Activated gamma-delta T cell treated with Interleukin-2 at 50 U/mL for 16 hours (primary cell): ENCODE measurements around the gene CERS5.

Experiments used
- DNase-seq: peaks from one replicate; pipeline ENCODE4 v3.0.0-alpha.2; 2020

Gene CERS5

GRCh38 chr12:50167049-50167828, at the start of gene CERS5:
Gene CERS5, minus strand, starts transcription at chr12:50167369. Its CDS starts 72 bp downstream, at chr12:50167297.
- peak; percentile 96 for DNase-seq

GRCh38 chr12:50215033-50215432, 47.9 kb upstream of the CERS5 start:
- DNase-seq = no peak

DNA sequence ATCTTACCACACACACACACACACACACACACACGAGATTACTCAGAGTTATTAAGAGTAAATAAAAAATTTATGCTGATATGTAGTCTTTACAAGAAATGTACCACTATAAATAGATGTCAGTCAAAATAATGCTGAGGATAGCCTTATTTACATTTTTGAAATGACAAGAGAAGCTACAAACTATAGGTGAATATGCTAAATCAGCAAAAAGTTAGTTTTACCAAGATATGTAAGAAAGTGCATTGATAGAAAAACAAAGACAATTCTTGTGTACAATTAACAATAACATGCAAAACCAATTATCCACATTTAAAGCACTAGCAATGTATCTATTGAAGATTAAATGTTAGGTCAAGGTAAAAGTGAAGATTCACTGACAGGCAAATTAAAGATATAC, 46.8 kb upstream of the CERS5 start:
- DNase-seq = no peak

- DNase-seq = no peak
These were observed 46.3 kb upstream of the CERS5 start for GRCh38 chr12:50213439-50213838.

- no peak for DNase-seq
These were observed 44.9 kb upstream of the CERS5 start for GRCh38 chr12:50212071-50212467.

- DNase-seq = no peak
These were observed 44.4 kb upstream of the CERS5 start for GRCh38 chr12:50211392-50212070.

GRCh38 chr12:50207424-50207823, 40.3 kb upstream of the CERS5 start:
- DNase-seq = no peak

DNA sequence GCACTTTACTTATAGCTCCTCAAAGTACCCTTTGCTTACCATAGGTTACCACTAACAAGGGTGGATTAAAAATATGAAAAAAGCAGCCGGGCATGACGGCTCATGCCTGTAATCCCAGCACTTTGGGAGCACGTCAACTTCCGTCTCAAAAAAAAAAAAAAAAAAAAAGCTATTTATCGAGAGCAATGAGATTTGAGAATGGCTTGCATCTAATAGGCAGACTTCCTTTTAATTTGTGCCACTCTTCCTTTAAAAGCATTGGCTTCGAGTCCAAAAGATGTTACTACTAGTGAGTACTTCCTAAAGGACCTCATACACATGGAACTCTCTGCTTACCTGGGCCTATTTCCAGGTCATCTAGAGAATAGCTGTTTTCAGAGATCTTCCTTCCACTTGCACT, 38.5 kb upstream of the CERS5 start:
- no peak for DNase-seq

- DNase-seq = no peak
These were observed 36.5 kb upstream of the CERS5 start for GRCh38 chr12:50203691-50204090.

- DNase-seq = no peak
These were observed 34.9 kb upstream of the CERS5 start for GRCh38 chr12:50201987-50202521.

DNA sequence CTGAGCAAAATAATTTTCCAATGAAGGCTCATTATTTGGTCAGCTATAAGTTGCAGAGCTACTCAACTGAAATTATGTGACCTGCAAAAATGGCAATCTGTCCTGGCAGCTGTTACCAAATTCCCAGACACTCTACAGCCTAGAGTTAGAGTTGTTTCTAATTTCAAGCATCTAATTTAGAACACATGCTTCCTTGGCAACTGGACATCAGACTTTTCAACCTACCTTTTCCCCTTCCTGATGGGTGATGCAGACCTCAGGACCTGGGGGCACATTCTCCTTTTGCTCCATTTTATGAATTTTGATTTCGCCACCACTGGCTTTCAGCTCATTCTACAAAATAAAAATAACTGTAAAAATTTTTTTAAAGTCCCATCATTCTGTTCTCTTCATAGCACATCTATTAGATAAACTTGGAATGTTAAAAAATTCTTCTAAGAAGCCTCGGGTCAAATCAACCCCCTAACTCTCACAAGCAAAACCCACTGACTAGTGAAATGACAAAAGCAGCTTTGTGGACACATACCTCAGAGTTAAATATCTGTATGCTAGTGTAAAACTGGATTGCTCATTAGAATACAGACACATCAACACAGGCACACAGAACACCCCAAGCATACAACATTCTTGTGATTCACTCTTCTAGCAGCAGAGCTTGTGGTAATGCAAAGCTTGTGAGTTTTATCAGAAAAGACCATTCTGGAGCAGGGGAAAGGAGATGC, 33.5 kb upstream of the CERS5 start:
- no peak for DNase-seq

- no peak for DNase-seq
These were observed 31.7 kb upstream of the CERS5 start for GRCh38 chr12:50198829-50199228.

- DNase-seq = no peak
These were observed 30.1 kb upstream of the CERS5 start for GRCh38 chr12:50197297-50197727.

DNA sequence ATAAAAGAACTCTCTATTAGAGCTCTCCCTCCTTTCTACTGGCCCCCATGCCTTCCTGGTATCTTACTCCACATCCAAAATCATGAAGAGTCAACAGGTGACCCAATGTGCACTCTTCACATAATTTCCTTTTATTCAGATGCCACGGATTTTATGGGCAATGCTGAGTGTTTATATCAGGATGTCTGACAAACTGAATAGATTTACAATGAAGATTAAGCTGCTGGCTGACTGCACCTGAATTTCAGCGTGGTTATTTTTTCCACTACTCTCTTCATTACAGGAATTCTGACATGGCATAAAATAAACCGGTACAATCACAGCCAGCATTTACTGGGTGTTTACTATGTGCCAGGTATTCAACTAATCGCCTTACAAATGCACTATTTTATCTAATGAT, 29.4 kb upstream of the CERS5 start:
- no peak for DNase-seq

- DNase-seq = no peak
These were observed 28.7 kb upstream of the CERS5 start for GRCh38 chr12:50195832-50196231.

DNA sequence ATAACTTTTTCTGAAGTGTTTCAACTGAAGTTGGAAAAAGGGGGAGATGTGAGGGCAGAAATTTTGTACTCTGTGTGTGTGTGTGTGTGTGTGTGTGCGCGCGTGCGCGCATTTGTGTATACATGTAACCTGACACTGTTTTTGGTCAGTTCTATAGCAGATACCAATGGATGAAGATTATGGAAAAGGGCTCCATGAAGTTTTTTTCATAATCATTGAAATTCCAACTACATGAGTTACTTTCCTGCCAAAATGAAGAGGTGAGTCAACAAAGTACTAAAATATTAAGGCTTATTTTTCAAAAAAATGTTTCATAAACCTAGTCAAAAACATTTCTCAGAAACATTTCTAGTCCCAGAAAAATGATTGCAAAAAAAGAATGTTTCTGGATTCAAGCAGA, 25.7 kb upstream of the CERS5 start:
- no peak for DNase-seq

DNA sequence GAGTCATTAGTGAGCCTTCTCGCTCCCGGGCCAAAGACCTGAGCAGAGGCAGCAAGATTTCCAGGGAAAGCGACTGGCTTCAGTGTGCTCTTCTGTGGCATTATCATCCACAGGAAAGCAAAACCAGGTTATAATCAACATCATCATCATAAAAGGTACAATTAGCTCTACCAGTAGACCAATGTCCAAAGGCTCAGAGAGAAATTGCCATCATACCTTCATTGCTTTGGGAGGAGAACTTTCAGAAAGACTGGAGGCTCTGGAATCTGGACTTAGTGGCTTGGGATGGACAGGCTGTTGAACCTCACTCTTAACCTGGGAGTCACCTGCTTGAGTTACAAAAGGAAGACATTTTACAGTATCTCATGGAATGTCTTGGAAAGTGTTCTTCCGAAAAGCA, 25.1 kb upstream of the CERS5 start:
- no peak for DNase-seq

GRCh38 chr12:50190859-50191258, 23.7 kb upstream of the CERS5 start:
- DNase-seq = no peak

DNA sequence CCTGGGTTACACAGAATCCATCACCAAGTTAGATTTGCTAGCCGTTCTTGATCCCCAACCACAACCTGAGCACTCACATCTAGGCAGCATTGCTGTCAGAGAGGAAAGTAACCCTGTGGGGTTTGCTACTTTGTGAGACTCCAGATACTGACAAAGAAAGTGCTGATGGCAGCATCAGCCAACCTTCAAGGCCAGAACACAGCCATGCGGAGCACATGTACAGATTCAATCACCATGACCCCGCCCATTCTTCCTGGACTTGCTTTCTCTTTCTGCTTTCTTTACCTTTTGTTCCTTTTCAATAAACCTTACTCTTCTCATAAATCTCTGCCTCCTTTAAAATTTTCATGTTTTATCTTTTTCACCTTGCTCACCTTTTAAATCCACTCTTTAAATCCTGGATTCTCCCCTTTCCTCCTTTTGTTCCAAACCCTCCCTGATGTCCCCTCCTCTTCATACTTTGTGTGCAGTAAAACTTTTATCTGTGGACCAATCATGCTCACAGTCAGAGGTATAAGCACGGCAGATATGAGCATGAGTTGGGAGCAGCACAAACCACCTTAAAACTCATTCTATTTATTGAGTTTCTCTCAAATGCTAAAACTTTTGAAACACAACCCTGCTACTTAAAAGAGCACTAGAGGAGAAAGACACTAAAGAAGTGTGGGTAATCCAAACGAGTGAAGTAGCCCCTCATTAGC, 21.9 kb upstream of the CERS5 start:
- DNase-seq = no peak

GRCh38 chr12:50188241-50188781, 21.1 kb upstream of the CERS5 start:
- DNase-seq = no peak

DNA sequence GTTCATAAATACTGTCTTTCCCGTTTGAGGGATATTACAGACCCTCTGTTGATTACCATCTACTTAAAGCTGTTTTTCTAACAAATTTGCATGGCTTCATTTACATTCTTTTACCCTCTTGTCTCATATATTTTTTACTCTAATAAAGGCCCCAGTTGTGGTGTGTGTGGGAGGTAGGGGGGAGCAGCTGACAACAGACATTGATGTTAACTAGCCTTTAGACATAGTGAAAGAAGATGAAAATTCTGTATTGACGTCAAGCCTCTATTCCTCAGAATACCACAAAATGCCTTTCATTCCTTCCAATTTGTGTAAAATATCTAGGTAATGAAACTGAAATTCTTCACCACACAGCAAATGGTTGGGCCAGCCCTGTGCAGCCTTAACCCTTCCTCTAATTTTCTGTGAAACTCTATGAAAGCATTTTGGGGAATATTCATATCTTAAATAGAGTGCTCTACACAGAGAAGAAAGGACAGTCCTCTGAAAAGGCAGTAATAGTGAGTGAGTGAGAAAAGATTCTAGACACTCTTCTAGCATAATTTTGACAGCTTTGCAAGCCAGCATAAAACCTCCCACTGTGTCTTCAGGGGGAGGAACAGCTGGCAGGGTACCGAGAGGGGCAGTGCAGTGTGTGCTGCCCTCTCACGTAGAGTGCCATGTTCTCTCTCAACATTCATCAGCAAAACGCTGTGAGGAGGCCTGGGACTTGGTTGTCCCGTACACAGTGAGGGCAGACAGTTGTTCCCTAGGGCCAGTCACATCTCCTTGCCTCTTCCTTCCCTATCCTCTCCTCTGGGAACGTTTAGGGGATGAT, 20.1 kb upstream of the CERS5 start:
- DNase-seq = no peak

DNA sequence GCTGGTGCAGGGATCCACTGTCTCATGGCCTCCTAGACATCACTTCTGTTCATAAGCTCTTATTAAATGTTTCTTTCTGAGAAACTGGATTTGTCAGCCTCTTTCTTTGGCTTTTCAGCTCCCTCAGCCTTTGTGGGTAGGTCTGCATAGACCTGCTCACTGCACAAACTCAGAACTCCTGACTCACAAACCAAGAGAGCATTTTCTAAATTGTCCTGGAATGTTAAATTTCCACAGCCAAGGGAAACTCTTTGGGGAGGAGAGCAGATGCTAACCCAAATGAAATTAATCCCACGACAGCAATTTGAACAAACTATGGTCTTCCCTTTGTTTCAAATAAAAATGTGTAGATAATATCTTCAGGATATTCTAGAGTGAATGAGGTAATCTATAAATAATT, 19.5 kb upstream of the CERS5 start:
- no peak for DNase-seq
